GM18511 (cell line): ENCODE results near the gene DDAH2.

Experiments used
- ATAC-seq: cut with Tn5 transposase; IDR thresholded peaks from one replicate; pipeline ENCODE4 v1.9.1; 2021; ENCODE audit warnings: mild to moderate bottlenecking, moderate library complexity; ENCODE audit not compliant: unreplicated experiment

Gene DDAH2

GRCh38 chr6:31691564-31692108 is 37.5 kb downstream of the DDAH2 start:
- ATAC-seq, result no peak

- no peak for ATAC-seq
Measured at GRCh38 chr6:31691078-31691463, 38.0 kb downstream of the DDAH2 start.

DNA sequence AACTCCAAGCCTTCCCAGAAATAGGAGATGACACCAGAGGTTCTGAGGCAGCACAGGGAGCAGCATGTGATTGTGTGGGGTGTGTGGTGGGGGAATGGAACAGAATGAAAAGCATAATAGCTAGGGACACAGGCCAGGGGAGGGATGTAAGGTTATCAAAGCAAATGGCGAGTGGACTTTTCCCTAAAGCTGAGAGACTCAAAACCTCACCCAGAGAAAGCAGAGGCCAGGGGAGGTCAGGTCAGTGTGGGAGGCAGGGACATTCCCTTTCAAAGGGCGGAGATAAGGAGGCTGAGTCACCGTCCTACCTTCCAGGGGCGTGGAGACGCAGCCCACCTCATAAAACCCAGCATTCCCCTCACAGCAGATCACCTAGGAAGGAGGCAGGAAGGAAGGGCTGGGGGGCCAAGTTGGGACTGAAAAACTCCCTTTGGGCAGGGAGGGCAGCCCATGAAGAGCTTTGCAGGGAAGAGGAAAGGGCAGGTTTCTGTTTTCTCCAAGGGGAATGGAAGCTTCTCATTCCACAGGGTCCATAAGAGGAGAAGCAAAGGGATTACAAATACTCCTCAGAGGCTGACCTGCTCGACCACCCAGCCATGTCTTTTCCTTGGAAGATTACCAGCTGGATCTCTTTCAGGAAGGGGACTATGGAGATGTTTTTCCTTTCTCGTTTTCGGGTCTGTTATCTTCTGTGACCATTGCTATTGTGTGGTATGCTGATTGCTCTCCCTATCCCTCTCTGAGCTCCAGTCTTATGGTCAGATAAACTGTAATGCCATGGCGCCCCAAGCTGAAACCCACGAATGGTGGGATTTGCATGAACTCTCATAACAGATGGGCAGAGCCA is 38.6 kb downstream of the DDAH2 start:
- ATAC-seq, result no peak

- no peak for ATAC-seq
Measured at GRCh38 chr6:31689249-31690110, 39.6 kb downstream of the DDAH2 start.

- no peak for ATAC-seq
Measured at GRCh38 chr6:31687860-31688693, 41.0 kb downstream of the DDAH2 start.

DNA sequence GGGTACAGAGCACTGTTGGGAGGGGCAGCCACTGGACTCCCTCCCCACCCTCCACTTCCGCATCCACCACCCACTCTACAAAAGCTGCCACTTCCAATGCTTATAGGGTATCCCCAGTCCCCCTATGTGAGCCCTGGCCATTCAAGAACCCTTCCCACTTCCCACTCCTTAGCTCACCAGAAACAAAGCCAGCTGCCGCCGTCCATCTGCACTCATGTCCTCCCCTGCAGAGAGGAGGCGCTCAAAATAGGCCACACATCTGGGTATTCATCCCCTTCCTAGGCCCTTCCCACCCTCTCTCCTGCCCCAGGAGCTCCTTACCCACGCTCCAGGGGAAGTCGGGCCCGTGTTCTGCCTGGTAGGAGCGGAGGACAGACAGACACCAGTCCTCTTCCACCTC is 41.8 kb downstream of the DDAH2 start:
- ATAC-seq, result no peak

GRCh38 chr6:31686483-31686882 is 42.6 kb downstream of the DDAH2 start:
- ATAC-seq, result no peak

DNA sequence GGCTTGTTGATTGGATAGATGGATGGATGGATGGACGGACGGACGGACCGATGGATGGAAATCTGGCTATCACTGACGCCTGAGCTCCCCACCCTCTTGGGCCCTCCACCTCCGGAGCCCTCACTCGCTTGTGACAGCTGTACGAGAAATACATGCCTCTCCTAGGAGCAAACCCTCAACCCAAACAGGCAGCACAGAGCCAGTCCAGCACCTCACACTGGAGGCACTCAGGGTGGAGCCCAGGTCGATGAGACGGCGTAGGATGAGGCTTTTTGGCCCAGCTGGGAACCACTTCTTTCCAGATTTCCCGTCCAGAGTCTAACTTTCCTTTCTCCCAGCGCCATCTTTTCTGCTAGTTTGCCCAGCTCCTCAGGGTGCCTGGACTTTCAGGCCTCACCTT is 45.5 kb downstream of the DDAH2 start:
- ATAC-seq, result no peak

GRCh38 chr6:31681135-31681671 is 47.9 kb downstream of the DDAH2 start:
- no peak for ATAC-seq

GRCh38 chr6:31680226-31681134 is 48.6 kb downstream of the DDAH2 start, which contains the start of gene LY6G5C:
Gene LY6G5C (minus strand): TSS chr6:31681067. CDS start chr6:31680373, 694 bp downstream.
- no peak for ATAC-seq

GRCh38 chr6:31677955-31678354 is 51.1 kb downstream of the DDAH2 start:
- ATAC-seq, result no peak
